Measurements from ENCODE around the gene CIT. TPM values are rescaled to one million over a fixed set of nuclear protein-coding genes. Genes with fewer than 3 reads are reported as not detected.

CIT gene
- total RNA-seq, 1 donor from 2014 or later: 85.9 TPM

DNA sequence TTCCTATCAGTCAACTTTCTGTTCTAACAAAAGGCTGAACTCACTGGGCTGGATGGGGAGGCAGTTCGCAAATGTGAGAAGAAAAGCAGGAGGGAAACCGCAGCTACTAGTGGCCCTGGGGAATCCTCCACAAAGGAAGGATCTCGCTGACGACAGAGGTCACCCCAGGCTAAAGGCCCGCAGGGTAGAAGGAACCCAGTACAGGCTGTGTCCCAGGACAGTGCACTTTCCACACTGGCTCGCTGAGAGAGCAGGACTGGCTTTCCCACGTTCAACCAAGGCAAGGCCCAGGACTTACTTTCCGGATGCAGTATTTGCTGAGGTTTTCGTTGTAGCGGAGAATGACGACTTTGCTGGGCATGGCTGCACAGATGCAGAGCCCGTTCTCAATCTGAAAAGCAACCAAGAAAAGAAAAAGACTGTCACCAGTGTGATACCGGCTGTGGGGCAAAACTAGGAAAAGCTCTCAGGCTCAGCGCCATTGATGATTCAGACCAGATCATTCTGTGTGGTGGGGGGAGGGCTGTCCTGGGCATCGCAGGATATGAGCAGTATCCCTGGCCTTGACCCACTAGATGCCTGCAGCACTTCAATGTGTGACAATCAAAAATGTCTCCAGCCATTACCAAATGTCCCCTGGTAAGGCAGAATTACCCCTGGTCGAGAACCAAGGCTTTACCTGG, 172.9 kb downstream of the CIT start:
- Mint-ChIP-seq H3K4me3 (no peak overlapping the region), H3K9me3 (no peaks in the 10 kb centered on the region), H3K27ac (ENCODE audit: unreplicated experiment) (peak overlapping the region; percentile 75), H3K36me3 (ENCODE audit: low read depth) (peaks cover 20% of the 10 kb centered on the region), H3K27me3 (ENCODE audit: low read depth) (no peaks in the 10 kb centered on the region), H3K4me1 (no peaks in the 10 kb centered on the region)
- TF ChIP-seq, protein P1, sequence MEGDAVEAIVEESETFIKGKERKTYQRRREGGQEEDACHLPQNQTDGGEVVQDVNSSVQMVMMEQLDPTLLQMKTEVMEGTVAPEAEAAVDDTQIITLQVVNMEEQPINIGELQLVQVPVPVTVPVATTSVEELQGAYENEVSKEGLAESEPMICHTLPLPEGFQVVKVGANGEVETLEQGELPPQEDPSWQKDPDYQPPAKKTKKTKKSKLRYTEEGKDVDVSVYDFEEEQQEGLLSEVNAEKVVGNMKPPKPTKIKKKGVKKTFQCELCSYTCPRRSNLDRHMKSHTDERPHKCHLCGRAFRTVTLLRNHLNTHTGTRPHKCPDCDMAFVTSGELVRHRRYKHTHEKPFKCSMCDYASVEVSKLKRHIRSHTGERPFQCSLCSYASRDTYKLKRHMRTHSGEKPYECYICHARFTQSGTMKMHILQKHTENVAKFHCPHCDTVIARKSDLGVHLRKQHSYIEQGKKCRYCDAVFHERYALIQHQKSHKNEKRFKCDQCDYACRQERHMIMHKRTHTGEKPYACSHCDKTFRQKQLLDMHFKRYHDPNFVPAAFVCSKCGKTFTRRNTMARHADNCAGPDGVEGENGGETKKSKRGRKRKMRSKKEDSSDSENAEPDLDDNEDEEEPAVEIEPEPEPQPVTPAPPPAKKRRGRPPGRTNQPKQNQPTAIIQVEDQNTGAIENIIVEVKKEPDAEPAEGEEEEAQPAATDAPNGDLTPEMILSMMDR (conservative IDR thresholded peaks at IDR 0.05): no peak
- no peak for DNase-seq (ENCODE audit: low read depth, low spot score)

DNA sequence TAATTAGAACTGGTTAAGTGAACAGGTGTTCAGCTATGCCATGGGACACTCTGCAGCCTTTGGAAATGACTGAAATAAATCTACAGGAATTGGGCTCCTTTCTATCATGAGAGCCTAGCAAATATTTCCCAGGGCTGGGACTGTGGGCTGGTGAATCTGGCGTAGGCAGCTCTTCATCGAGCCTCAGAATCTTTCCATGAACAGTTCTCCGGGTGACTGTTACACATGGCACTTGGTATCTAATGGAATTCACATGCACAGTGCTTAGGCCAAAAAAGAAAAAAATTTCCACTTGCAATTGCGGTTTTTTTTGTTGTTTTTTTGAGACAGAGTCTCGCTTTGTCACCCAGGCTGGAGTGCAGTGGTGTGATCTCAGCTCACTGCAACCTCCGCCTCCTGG, 177.0 kb downstream of the CIT start:
- no peak overlapping the region for H3K4me3 Mint-ChIP-seq
- H3K27me3 Mint-ChIP-seq (ENCODE audit: low read depth): no peaks in the 10 kb centered on the region
- TF ChIP-seq, protein P1 (conservative IDR thresholded peaks at IDR 0.05): no peak
- H3K4me1 Mint-ChIP-seq: no peaks in the 10 kb centered on the region
- DNase-seq (ENCODE audit: low read depth, low spot score): no peak
- H3K27ac Mint-ChIP-seq (ENCODE audit: unreplicated experiment): no peak overlapping the region
- H3K36me3 Mint-ChIP-seq (ENCODE audit: low read depth): peaks cover 15% of the 10 kb centered on the region
- H3K9me3 Mint-ChIP-seq: no peaks in the 10 kb centered on the region

DNA sequence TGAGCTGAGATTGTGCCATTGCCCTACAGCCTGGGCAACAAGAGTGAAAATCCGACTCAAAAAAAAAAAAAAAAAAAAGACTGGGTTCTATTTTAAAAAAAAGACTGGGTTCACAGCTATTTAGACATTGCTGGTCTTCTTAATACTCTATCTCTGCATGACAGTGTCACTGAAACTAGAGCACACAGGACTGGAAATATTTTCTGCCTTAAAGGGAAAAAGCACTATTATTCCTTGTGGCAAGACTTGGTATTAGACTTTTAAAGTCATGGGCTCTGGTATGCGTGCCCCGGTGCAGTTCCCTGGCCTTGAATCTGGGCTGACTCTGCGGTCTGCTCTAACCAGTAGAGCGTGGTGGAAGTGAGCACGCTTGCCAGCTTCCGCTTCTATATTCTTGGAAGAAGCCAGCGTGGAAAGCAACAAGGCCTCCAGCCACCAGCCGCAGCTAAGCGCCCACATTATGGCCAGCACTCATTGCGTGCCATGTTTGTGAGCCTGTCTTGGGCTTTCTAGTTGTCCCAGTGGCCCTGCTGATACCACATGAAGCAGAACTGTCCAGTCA, 177.8 kb downstream of the CIT start:
- Mint-ChIP-seq H3K27ac (ENCODE audit: unreplicated experiment) (no peak overlapping the region), H3K9me3 (no peaks in the 10 kb centered on the region), H3K36me3 (ENCODE audit: low read depth) (peaks cover 14% of the 10 kb centered on the region), H3K4me1 (no peaks in the 10 kb centered on the region), H3K4me3 (no peak overlapping the region), H3K27me3 (ENCODE audit: low read depth) (no peaks in the 10 kb centered on the region)
- TF ChIP-seq, protein P1 (conservative IDR thresholded peaks at IDR 0.05): no peak
- DNase-seq (ENCODE audit: low read depth, low spot score): no peak

DNA sequence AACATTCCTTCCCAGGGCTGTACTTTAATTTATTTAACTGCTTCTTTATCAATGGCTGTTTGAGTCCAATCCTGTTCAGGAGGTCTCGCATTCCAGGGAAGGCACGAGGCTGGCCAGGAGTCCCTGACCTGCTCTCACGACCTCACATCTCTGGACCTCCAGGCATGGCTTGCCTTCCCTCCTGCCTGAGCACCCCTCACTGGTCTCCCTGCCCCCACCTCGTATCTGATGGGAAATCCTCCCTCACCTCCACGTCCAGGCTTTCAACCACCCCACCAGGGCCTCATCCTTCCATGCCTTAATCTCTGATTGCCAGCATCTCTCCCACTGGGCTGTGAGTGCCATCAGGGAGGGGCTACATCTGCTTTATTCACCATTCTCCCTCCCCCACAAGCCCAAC, 180.2 kb downstream of the CIT start:
- H3K36me3 Mint-ChIP-seq (ENCODE audit: low read depth): peaks cover 12% of the 10 kb centered on the region
- no peaks in the 10 kb centered on the region for H3K9me3 Mint-ChIP-seq
- TF ChIP-seq, protein P1 (conservative IDR thresholded peaks at IDR 0.05): no peak
- H3K4me1 Mint-ChIP-seq: no peaks in the 10 kb centered on the region
- no peak overlapping the region for H3K4me3 Mint-ChIP-seq
- no peak for DNase-seq (ENCODE audit: low read depth, low spot score)
- H3K27me3 Mint-ChIP-seq (ENCODE audit: low read depth): no peaks in the 10 kb centered on the region
- H3K27ac Mint-ChIP-seq (ENCODE audit: unreplicated experiment): peak overlapping the region; percentile 62

DNA sequence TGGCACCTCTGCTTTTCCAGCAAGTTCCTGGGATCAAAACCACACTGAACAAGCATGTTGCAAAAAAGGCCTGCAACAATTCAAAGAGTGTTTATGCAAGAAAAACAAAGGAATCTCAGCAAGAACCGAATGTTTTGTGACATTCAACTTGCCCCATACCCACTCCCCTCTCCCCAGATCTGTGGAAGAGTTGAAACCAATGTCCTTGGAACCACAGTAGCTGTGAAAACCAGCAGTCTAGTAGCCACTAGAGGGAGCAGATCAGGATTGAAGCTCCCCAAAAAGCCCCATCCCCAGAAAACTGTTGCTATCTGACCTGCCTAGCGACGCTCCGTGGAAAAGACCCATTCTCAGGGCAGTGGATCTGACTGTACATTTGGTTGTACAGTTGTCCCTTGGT, 182.1 kb downstream of the CIT start:
- Mint-ChIP-seq H3K36me3 (ENCODE audit: low read depth) (peaks cover 14% of the 10 kb centered on the region), H3K9me3 (no peaks in the 10 kb centered on the region), H3K27me3 (ENCODE audit: low read depth) (no peaks in the 10 kb centered on the region), H3K27ac (ENCODE audit: unreplicated experiment) (no peak overlapping the region), H3K4me1 (no peaks in the 10 kb centered on the region), H3K4me3 (no peak overlapping the region)
- TF ChIP-seq, protein P1 (conservative IDR thresholded peaks at IDR 0.05): peak; percentile 51
- no peak for DNase-seq (ENCODE audit: low read depth, low spot score)

All from neural crest cell (in vitro differentiated cells).